Adrenal gland (tissue), 5 donors: Measurements from ENCODE around the gene GBP1.

Source experiments
- POLR2A ChIP-seq, 2 donors: fragments of 450-650 bp; IDR thresholded peaks; one replicate each; pipeline ENCODE4 v1.6.1; 2017; ENCODE audit warnings: antibody characterized with exemption in 2 of 2, mild to moderate bottlenecking in 2 of 2, moderate library complexity in 1 of 2
- TF ChIP-seq, protein P1 (sequence below), 6 experiments: fragments of 450-650 bp in 4 of 6; fragments of 200-600 bp in 2 of 6; sonication (generic) in 1 of 6; IDR thresholded peaks; 1 replicate in 5 of 6; 2 replicates in 1 of 6; pipeline versions ENCODE4 v1.5.1 to v1.8.0; 2016 to 2021; ENCODE audit warnings: antibody characterized with exemption in 6 of 6, mild to moderate bottlenecking in 2 of 6, moderate library complexity in 1 of 6
- donor health status: DM: no; HTN: no; CAD: no.

DNA sequence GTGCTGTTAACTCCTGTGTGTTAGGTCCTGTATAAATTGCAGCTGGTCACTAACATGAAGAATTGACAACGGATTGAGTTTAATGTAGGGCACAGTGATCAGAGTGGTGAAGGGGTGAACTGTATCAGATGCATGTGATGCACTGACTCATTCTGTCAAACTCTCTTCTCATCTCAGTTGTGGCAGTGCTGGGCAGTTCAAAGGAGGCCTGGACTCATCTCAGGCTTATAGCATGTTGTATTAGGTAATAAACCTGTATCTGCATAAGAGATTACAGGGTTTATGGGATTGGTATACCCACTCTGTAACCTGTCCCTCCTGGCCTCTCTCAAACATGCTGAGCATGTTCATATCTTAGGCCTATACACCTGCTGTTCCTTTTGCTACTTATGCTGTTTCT lies 29.9 kb downstream of the GBP1 start:
- TF ChIP-seq, protein P1, sequence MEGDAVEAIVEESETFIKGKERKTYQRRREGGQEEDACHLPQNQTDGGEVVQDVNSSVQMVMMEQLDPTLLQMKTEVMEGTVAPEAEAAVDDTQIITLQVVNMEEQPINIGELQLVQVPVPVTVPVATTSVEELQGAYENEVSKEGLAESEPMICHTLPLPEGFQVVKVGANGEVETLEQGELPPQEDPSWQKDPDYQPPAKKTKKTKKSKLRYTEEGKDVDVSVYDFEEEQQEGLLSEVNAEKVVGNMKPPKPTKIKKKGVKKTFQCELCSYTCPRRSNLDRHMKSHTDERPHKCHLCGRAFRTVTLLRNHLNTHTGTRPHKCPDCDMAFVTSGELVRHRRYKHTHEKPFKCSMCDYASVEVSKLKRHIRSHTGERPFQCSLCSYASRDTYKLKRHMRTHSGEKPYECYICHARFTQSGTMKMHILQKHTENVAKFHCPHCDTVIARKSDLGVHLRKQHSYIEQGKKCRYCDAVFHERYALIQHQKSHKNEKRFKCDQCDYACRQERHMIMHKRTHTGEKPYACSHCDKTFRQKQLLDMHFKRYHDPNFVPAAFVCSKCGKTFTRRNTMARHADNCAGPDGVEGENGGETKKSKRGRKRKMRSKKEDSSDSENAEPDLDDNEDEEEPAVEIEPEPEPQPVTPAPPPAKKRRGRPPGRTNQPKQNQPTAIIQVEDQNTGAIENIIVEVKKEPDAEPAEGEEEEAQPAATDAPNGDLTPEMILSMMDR (IDR thresholded peaks at IDR 0.05), result no peak
- no peak for TF ChIP-seq POLR2A (IDR thresholded peaks at IDR 0.05)
